GM18505 (cell line): ENCODE measurements around the gene HEATR5A.

ENCODE experiments used
- ATAC-seq: cut with Tn5 transposase; IDR thresholded peaks from one replicate; pipeline ENCODE4 v1.9.1; 2021; ENCODE audit not compliant: unreplicated experiment
- POLR2A ChIP-seq: IDR thresholded peaks from 4 replicates; pipeline ENCODE4 v1.6.1; 2011; ENCODE audit warnings: borderline replicate concordance; ENCODE audit not compliant: insufficient read depth, insufficient read length; ENCODE audit errors: extremely low read depth

Gene HEATR5A

DNA sequence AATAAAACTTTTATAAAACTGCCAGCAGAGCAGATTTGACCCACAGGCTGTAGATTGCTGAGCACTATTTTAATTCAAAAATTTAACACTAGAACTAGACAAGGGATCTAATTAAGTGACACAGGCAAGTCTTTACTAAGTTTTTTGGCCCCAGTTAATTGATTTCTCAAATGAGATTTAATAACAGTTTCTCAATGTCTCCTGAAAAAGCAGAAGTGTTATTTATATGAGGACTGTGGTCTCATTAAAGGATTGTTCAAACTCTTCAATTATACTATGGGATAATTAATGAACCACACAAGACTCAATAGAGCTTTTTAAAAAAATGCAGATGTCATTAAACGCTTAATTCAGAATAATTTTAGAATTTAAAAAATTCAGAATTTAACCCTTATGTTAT, 1.9 kb downstream of the HEATR5A start:
- TF ChIP-seq POLR2A = no peak
- ATAC-seq = no peak

DNA sequence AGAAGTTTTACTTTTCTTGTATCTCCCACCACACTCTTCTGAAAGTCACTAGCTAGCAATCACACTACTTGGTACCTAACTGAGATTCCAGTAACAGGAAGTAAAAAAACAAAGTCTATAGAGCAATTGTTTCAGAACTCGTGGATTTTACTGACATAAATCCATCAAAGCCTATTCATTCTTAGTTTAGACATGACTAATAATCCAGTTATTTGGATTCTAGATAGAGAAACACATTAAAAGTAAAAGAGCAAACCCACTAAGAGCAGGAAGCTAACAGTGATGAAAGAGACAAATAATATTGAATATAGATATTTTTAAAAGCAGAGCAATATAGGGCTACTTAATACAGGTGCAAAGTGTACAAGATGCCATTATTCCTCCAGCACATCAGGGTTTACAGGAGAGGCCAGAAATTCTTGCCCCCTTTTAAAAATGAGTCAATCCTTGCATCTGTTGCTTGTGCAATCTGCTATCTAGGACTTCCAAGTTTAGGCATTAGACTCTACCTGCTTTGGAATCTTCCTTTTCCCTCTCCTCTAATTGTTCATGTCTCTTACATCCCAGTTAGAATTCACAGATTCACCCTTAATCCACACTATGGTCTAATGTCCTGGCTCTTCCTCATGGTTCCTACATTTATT, 6.0 kb downstream of the HEATR5A start:
- TF ChIP-seq POLR2A = no peak
- no peak for ATAC-seq

DNA sequence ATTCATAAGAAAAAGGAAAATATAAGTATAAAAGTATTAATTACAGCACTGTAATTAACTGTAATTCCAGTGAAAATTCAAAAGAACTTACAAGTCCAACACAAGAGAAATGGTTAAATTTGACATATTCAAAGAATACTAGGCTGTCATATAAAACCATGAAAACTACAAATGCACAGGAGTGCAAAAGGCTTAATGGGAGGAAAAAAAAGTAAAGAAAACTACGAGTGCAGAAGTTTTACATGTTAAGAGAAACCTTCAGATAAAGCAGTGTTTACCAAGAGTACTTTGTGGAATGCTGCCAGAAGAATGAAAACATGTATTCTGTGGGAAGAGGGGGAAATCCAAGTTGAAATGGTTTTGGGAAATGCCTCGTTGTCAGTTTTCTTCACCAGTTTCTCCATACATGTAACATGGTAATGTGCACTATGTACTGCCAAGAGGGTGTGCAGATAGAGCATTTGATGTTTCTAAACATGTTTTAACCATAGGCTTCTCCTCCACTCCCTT, 9.1 kb downstream of the HEATR5A start:
- no peak for ATAC-seq
- TF ChIP-seq POLR2A = no peak

DNA sequence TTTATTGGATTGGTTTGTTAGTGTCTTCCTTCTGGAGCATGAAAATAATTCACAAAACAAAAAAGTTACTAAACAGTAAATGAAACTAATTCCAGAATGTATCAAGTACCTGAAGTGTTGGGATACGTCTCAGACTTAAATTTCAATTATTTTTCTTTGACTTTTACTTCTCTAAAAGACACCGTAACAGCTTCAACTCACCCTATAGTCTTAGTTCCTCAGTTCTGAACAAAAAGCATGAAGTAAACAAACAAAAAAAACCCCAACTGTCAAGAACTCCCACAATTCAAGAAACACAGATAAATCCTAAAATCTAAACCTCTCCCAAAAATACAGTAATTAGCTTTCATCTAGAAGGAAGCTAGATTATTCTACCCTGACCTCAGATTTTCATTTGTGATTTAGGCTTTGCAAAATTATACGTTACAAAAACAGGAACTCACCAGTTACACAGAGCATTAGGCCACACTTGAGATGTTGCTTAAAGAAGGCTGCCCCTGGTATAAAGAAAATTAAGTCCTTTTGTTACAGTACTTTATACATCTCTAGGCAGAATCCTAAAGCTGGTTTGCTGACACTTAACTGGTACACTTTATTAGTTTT, 10.2 kb downstream of the HEATR5A start:
- ATAC-seq = no peak
- no peak for TF ChIP-seq POLR2A

DNA sequence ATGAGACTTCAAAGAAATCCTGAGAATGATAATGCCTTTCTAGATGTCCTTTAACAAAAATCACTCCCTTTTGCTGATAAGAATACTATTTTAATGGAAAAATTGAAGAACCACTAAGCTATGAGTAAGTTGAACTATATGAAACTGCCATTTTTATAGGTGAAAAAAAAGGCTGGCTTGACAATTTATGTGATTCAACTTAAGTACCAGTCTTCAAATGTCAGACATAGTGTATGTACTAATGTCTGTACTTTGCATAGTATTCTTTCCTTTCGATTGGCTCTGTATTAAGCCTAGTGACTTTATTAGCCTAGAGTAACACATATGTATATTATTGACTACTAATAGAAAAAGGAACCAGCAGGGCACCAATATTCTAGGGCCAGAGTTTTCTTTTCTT, 11.9 kb downstream of the HEATR5A start:
- no peak for TF ChIP-seq POLR2A
- no peak for ATAC-seq

DNA sequence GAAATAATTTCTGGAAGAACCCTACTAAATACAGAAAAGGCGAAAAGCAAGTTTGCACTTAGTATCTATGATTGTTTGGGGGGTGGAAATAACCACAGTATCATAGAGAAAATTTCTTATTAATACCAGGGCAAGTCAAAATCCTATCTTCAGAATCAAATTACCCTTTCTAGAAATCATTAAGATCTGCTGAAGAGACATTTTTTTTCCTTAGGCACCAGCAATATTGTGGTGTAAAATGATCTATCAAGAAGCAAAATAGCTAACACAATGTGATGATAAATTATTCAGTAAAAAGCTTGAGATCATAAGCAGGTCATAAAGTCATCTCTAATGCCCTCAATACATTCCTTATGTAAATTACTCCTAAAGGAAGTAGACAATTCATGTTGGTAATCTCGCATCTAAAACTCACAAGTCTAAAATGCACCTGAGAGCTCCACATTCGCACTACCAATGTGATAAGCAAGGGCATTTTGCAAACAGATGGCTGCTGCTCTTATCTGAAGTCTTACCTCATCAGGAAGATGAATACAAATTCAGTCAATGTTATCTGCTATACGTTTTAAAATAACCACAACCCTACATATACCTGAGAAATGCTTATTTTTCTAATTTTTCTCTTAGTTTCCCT, 14.6 kb downstream of the HEATR5A start:
- TF ChIP-seq POLR2A = no peak
- ATAC-seq = no peak

DNA sequence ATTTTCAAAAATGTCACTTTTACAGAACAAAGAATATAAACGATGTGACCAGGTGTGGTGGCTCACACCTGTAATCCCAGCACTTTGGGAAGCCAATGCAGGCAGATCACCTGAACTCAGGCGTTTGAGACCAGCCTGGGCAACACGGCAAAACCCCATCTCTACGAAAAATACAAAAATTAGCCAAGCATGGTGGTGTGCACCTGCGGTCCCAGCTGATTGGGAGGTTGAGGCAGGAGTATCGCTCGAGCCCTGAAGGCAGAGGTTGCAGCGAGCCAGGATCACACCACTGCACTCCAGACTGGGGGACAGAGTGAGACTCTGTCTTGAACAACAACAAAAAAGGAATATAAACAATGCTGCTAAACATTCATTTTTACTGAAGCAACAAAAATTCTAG, 15.2 kb downstream of the HEATR5A start:
- no peak for TF ChIP-seq POLR2A
- no peak for ATAC-seq

DNA sequence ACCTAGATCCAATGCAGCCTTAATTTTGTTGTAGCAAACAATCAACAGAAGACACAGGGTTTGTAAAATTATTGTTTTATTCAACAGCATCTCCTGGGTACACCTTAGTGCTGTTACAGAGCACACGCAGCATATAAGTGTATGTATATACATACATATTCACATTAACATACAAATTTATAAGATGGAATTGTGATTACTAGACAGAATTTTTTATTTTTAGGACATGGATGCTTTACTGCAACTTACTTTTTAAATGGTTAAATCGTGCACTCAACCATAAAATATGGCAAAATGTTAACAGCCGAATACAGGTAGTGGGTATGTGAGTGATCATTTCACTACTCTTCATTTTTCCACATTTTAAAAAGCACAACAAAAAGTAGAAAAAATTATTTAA, 16.6 kb downstream of the HEATR5A start:
- ATAC-seq = no peak
- TF ChIP-seq POLR2A = no peak

DNA sequence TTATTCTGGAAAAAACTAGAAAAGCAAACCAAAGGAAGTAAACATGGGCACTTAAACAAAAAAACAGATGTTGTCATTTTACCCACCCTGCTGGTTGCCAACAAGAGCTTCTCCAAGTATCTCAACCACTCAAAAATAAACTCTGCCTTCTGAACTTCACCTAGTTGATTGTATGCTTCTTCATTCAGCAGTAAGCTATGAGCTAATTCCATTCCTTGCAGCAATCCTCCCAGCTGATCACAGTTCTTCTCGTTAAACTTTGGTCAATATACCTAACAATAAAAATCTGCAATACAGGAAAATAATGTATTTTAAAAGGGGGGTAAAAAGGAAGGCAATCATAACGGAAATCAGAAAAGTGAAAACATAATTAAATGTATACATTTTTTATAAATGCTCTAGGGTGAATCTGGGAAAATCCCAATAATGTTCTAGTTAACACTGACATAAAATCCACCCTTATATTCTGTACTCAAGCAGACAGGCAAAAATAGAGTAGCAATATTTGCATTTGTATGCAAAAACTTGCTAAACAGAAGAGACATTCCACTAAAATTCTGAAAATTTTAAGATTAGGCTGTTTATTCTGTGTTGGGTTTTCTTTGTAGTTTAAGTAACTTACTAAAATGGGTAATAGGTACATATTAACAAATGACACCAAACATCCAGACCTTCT, 17.4 kb downstream of the HEATR5A start:
- TF ChIP-seq POLR2A = no peak
- no peak for ATAC-seq

DNA sequence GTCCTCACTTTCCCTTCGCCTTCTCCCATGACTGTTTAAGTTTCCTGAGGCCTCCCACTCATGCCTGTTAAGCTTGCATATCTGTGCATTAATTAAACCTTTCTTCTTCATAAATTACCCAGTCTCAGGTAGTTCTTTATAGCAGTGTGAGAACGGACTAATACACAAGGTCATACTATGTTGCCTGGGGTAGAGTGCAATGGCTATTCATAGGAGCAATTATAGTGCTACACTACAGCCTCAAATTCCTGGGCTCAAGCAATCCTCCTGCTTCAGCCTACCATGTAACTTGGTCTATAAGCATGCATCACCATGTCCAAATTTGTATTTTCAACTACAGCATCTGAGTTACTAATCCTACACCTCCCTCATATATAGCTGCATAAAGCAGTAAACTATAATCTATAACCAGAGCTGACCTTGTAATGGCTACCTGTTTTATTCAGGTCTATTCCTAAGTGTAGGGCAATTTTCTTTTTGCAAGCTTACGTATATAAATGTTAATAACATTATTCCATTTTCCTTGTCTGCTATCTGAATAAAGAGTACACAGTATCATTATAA, 18.9 kb downstream of the HEATR5A start:
- no peak for TF ChIP-seq POLR2A
- no peak for ATAC-seq

DNA sequence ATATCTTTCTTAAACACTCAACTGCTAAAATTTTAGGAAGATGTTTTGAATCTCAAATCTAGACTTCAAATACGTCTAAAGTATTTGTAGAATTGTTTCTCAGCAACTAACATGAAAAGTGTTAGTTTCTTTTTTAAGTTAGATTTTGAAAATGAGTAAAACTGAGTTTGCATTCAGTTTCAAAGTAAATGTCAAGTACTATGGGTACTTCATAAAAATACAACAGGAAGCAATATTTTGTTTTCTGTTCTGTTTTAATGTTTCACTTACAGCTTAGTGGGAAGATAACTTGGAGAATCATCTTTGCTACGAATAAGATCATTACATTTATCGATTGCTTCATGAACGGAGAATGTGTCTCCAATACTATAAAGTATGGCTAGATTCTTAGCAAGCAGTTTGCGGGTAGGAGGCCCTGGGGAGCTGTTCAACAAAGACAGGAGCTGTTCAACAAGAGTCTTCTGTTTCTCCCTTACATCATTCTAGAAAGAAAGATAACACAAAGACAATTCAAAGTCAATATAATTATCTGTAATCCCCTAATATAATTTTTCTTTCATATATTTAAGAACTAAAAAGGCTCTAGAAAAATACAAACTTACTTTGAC, 20.2 kb downstream of the HEATR5A start:
- ATAC-seq = no peak
- no peak for TF ChIP-seq POLR2A

DNA sequence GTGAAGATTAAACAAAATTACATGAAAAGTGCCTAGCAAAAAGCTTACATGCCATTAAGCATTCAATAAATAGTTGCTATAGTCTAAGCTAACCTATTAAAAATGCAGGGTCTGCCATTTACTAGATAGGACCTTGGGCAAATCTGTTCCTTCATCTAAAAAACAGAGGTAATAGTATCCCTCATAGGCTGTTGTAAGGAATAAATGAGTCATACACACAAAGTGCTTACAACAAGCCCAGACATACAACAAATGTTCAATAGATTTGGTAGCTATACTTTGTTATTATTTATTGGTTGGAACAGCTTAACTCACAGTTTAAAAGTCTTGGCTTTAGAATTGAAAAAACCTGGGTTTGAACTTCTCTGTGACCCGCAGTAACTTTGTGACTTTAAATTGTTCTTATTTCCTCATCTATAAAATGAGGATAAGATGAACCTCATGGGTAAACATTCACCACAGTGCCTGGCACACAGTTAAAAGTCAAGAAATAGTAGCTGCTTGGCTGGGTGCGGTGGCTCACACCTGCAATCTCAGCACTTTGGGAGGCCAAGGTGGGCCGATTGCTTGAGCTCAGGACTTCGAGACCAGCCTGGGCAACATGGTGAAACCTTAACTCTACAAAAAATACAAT, 24.7 kb downstream of the HEATR5A start:
- no peak for TF ChIP-seq POLR2A
- ATAC-seq = no peak
